Measurements from ENCODE around the gene PAX5.

GRCh38 chr9:36986468-36987408, 47.3 kb downstream of the PAX5 start:
- TF ChIP-seq SP1 (IDR thresholded peaks at IDR 0.05) (no peak), CTBP1 (IDR thresholded peaks at IDR 0.05; ENCODE audit: borderline replicate concordance) (no peak), BHLHE40 (IDR thresholded peaks at IDR 0.05; ENCODE audit: borderline replicate concordance) (no peak), HDGF (IDR thresholded peaks at IDR 0.05; ENCODE audit: borderline replicate concordance) (no peak), NFRKB (IDR thresholded peaks at IDR 0.05) (no peak), FOXK2 (IDR thresholded peaks at IDR 0.05) (no peak), ARNT (IDR thresholded peaks at IDR 0.05) (no peak), ELF4 (IDR thresholded peaks at IDR 0.05) (no peak), LEF1 (IDR thresholded peaks at IDR 0.05; ENCODE audit: borderline replicate concordance) (no peak), FOXM1 (IDR thresholded peaks at IDR 0.05; ENCODE audit: borderline replicate concordance) (no peak), TARDBP (IDR thresholded peaks at IDR 0.05) (no peak), FOXA1 (IDR thresholded peaks at IDR 0.05) (no peak), SUZ12 (IDR thresholded peaks at IDR 0.05) (no peak), PKNOX1 (IDR thresholded peaks at IDR 0.05) (no peak)
